Body of pancreas (tissue), 4 donors: ENCODE results near the gene IKZF2. TPM values are rescaled to one million over a fixed set of nuclear protein-coding genes. Genes with fewer than 3 reads are reported as not detected.

Experiments used
- ATAC-seq: fragments of 150-250 bp; one replicate; pipeline ENCODE4 v1.9.1; 2016
- DNase-seq, 4 donors: peaks; one replicate each; pipeline ENCODE4 v3.0.0-alpha.2; 2019
- H3K27ac ChIP-seq, 4 donors: fragments of 200-600 bp; sonication (generic); 1 replicate in 3 of 4; 2 replicates in 1 of 4; pipeline versions ENCODE4 v1.5.1 to v1.6.1; 2016 to 2019; ENCODE audit warnings: mild to moderate bottlenecking in 1 of 4, mixed read lengths in 1 of 4, moderate library complexity in 1 of 4
- H3K27me3 ChIP-seq, 2 donors: fragments of 200-600 bp; sonication (generic); one replicate each; pipeline ENCODE4 v1.6.0; 2016; ENCODE audit warnings: mild to moderate bottlenecking in 1 of 2
- H3K36me3 ChIP-seq, 2 donors: fragments of 200-600 bp; sonication (generic); replicated peaks in 1 of 2; 2 replicates each; pipeline ENCODE4 v1.5.1; 2016; ENCODE audit warnings: low read depth in 2 of 2; ENCODE audit not compliant: insufficient read depth in 1 of 2
- H3K4me1 ChIP-seq: fragments of 200-600 bp; sonication (generic); one replicate; pipeline ENCODE4 v1.6.0; 2016
- H3K4me3 ChIP-seq, 2 donors: fragments of 200-600 bp; sonication (generic); 1 replicate in 1 of 2; 2 replicates in 1 of 2; pipeline ENCODE4 v1.5.1; 2016 to 2019
- H3K9me3 ChIP-seq, 3 donors: fragments of 200-600 bp; sonication (generic); 1 replicate in 2 of 3; 2 replicates in 1 of 3; pipeline ENCODE4 v1.5.1; 2016
- CTCF ChIP-seq, 7 experiments: fragments of 450-650 bp in 4 of 7; fragments of 200-600 bp in 3 of 7; sonication (generic) in 3 of 7; IDR thresholded peaks; one replicate each; pipeline ENCODE4 v1.5.1; 2016 to 2019; ENCODE audit warnings: antibody characterized with exemption in 7 of 7
- POLR2A ChIP-seq, 3 donors: fragments of 450-650 bp; IDR thresholded peaks; one replicate each; pipeline ENCODE4 v1.6.1; 2016; ENCODE audit warnings: antibody characterized with exemption in 3 of 3, mild to moderate bottlenecking in 2 of 3
- whole genome bisulfite sequencing, 2 donors: methylation state at CpG; one replicate each; pipeline ENCODE4 v1.1.5; 2017; 5-methylcytosine and 5-hydroxymethylcytosine counted together
- intact Hi-C: fragments of 100-400 bp; cut with DNase I; formaldehyde crosslinking; loops from one replicate; pipeline ENCODE4 v1.15.1; 2023
- total RNA-seq, 2 donors: library from RNA; depleted of rRNA; stranded (reverse); fragments of >200 nt; gene quantifications; one replicate each; pipeline ENCODE4 v1.1.0, GENCODE V29; 2016

The IKZF2 gene
- total RNA-seq, 2 donors from 2014 or later, result 1.3 to 3.9 TPM

- TF ChIP-seq CTCF (IDR thresholded peaks at IDR 0.05) (no peak), POLR2A (IDR thresholded peaks at IDR 0.05) (no peak)
- Histone ChIP-seq H3K4me1 (no peaks in the 10 kb centered on the region), H3K36me3 (no peaks in the 10 kb centered on the region), H3K27ac (no peak overlapping the region), H3K4me3 (no peak overlapping the region), H3K9me3 (no peaks in the 10 kb centered on the region), H3K27me3 (no peaks in the 10 kb centered on the region)
- intact Hi-C loops, result no loop called here
- ATAC-seq (no peak), DNase-seq (no peak)
- WGBS, 2 donors, result 53 to 54% methylated on average over 5 of the region's 5 CpGs
Observed at GRCh38 chr2:213161759-213162515, 10.5 kb upstream of the IKZF2 start.

GRCh38 chr2:213159768-213160167 is 8.4 kb upstream of the IKZF2 start:
- no peak overlapping the region for H3K27ac ChIP-seq
- H3K9me3 ChIP-seq, result no peaks in the 10 kb centered on the region
- no peaks in the 10 kb centered on the region for H3K27me3 ChIP-seq
- no peak for TF ChIP-seq POLR2A (IDR thresholded peaks at IDR 0.05)
- TF ChIP-seq CTCF (IDR thresholded peaks at IDR 0.05), result no peak
- DNase-seq (no peak), ATAC-seq (no peak)
- WGBS, 2 donors, result 84% methylated on average over 2 of the region's 2 CpGs
- no peaks in the 10 kb centered on the region for H3K4me1 ChIP-seq
- no peaks in the 10 kb centered on the region for H3K36me3 ChIP-seq
- intact Hi-C loops, result loop anchor here (10.0 kb wide), 2 partner anchors 385 to 475 kb away; no protein-coding TSS in a partner anchor
- no peak overlapping the region for H3K4me3 ChIP-seq

GRCh38 chr2:213157242-213157641 is 5.8 kb upstream of the IKZF2 start:
- TF ChIP-seq CTCF (IDR thresholded peaks at IDR 0.05), result no peak
- TF ChIP-seq POLR2A (IDR thresholded peaks at IDR 0.05), result no peak
- Histone ChIP-seq H3K4me1 (peaks cover 11% of the 10 kb centered on the region), H3K4me3 (no peak overlapping the region), H3K27ac (no peak overlapping the region), H3K9me3 (no peaks in the 10 kb centered on the region), H3K36me3 (no peaks in the 10 kb centered on the region), H3K27me3 (no peaks in the 10 kb centered on the region)
- DNase-seq (no peak), ATAC-seq (no peak)
- intact Hi-C loops, result loop anchor here (10.0 kb wide), 2 partner anchors 382 to 472 kb away; no protein-coding TSS in a partner anchor
- WGBS, 2 donors, result 52 to 62% methylated on average over 3 of the region's 3 CpGs

- no peaks in the 10 kb centered on the region for H3K36me3 ChIP-seq
- intact Hi-C loops, result loop anchor here (10.0 kb wide), 2 partner anchors 382 to 472 kb away; no protein-coding TSS in a partner anchor
Observed at GRCh38 chr2:213156717-213157116, 5.3 kb upstream of the IKZF2 start.

More at GRCh38 chr2:213156717-213157116, 5.3 kb upstream of the IKZF2 start:
- ATAC-seq (no peak), DNase-seq (no peak)
- Histone ChIP-seq H3K4me1 (peaks cover 11% of the 10 kb centered on the region), H3K9me3 (no peaks in the 10 kb centered on the region), H3K27ac (no peak overlapping the region), H3K27me3 (no peaks in the 10 kb centered on the region), H3K4me3 (no peak overlapping the region)
- WGBS, 2 donors, result 64 to 65% methylated on average over 2 of the region's 2 CpGs
- no peak for TF ChIP-seq POLR2A (IDR thresholded peaks at IDR 0.05)
- no peak for TF ChIP-seq CTCF (IDR thresholded peaks at IDR 0.05)
